ENCODE data around the gene CCT4.
"Not testable (repeated sequence)": the region's sequence is repeated elsewhere in the genome, so short reads cannot be mapped to it uniquely, and the experiment has no call there.

CCT4 gene

DNA sequence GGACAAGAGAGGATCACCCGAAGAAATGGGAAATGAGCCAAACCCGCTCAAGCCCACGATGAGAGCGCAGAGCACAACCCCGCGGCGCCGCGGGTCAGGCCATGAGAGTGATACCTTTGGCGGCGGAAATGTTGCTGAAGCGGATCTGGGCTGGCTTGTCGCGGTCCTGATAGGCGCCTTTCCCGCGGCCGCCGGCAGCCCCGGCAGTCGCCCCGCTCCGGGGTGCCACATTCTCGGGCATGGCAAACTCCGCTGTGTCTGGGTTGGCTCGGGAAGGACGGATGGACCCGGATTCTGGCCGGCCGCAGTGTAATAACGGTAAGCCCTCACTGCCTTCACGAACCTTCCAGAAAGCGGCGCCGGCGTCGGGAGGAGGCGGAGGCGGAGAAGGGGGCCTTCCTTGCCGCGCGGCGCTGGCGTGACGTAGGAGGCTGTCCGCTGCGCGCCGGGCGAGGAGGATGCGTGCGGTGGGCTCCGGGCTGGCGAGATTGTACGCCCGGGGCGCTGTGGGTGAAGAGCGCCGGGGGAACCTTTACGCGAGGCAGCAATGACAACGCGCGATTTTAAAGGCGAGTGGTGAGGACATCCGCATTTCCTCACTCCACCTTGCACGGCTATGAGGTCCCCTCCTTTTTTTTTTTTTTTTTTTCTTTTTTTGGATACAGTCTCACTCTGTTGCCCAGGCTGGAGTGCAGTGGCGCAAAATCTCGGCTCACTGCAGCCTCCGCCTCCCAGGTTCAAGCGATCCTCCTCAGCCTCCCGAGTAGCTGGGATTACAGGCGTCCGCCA is at the start of gene CCT4:
TSS of gene CCT4 (minus strand) at position 390 of the 789 bp plus-strand sequence. CDS start at position 241, 149 bp downstream.
- peak; percentile 96 for DNase-seq

GRCh38 chr2:61937886-61938285 is 49.4 kb upstream of the CCT4 start:
- DNase-seq: no peak

- no peak for DNase-seq
These were observed 48.6 kb upstream of the CCT4 start for GRCh38 chr2:61937098-61937497.

DNA sequence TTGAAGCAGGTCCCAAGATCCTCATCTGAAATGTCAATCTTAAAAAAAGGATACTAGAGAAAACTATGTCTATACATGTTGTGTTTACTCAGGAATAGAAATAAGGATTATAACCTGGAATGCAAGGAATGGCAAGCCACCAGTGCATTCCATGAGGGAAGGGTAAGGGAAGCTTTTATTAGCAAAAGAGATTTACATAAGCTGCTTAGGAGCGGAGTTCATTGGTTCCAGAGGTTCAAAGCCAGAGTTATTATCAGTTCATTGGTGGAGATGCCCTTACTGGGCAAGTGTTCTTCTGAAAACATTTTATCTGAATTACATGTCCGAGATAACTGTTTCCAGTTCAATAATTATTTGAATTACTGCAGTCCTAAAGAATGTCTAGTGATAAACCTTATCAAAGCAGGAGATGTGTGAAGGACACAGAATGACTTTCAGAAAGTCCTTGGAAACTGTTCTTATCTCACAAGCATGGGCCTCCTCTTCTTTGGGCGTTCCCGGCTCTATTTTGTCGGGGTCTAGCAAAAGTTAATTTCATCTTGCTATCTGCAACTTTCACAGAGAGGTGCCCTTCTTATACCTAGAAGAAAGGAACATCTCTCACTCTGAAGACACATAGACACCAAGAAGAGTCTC is 40.5 kb upstream of the CCT4 start:
- no peak for DNase-seq

DNA sequence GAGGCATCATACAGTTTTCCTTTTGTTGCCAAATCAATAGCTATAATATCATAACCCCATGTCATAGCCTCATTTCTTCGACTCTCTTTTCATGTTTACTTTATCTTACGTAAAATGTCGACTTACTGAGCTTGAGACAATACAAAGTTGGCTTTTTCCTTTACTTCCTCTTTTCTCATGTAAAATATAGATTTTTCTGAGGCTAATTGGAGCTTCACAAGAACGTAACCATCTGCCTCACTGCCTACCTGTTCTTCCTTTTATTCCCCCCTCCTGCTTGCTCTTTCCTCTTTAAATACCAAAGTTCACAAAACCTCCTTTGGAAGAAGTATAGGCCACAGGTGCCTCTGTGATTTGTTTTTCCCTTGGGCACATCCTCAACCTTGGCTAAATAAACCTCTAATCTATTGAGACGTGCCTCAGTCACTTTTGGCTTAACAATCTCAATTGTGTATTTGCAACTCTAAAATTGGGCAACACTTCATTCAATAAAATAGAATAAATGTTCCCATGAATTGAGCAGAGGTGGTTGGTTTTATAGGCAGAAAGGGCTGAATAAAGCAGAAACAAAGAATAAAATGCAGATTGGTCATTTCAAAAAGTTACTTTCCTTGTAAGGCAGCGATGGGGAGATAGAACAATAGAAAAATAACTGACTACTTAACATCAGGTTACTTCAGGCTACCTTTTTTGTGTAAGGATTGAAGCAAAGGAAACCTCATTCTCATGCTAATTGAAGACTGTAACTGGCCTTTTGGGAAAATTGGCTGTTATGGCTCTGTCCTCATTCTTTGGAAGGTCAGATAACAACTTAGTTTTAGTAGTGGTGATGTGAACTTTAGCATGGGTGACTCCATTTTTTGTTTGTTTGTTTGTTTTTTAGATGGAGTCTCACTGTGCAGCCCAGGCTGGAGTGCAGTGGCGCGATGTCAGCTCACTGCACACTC is 38.3 kb upstream of the CCT4 start:
- DNase-seq: no peak

GRCh38 chr2:61924895-61925663 is 36.6 kb upstream of the CCT4 start:
- DNase-seq: no peak

- no peak for DNase-seq
These were observed 34.3 kb upstream of the CCT4 start for GRCh38 chr2:61922714-61923113.

- DNase-seq: no peak
These were observed 32.1 kb upstream of the CCT4 start for GRCh38 chr2:61920548-61920947.

DNA sequence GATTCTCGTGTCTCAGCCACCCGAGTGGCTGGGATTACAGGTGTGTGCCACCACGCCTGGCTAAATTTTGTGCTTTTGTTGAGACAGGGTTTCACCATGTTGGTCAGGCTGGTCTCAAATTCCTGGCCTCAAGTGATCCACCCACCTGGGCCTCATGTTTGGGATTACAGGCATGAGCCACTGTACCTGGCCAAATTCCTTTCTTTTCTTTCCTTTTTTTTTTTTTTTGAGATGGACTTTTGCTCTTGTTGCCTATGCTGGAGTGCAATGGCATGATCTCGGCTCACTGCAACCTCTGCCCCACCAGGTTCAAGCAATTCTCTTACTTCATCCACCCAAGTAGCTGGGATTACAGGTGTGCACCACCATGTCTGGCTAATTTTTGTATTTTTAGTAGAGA is 26.3 kb upstream of the CCT4 start:
- DNase-seq: not testable (repeated sequence)

GRCh38 chr2:61911510-61911909 is 23.1 kb upstream of the CCT4 start:
- DNase-seq: no peak

- DNase-seq: no peak
These were observed 22.1 kb upstream of the CCT4 start for GRCh38 chr2:61910603-61911002.

GRCh38 chr2:61909116-61909515 is 20.7 kb upstream of the CCT4 start:
- no peak for DNase-seq

GRCh38 chr2:61906186-61906470 is 17.7 kb upstream of the CCT4 start:
- no peak for DNase-seq

GRCh38 chr2:61905372-61906185 is 17.1 kb upstream of the CCT4 start, which contains the start of gene COMMD1:
TSS of gene COMMD1 (plus strand) at chr2:61905674. CDS start at chr2:61905679, 5 bp downstream.
- peak; percentile 89 for DNase-seq

- DNase-seq: no peak
These were observed 11.8 kb upstream of the CCT4 start for GRCh38 chr2:61900281-61900680.

- no peak for DNase-seq
These were observed 10.4 kb upstream of the CCT4 start for GRCh38 chr2:61898810-61899209.

- DNase-seq: peak; percentile 48
These were observed 664 bp downstream of the CCT4 start for GRCh38 chr2:61887717-61888266.

DNA sequence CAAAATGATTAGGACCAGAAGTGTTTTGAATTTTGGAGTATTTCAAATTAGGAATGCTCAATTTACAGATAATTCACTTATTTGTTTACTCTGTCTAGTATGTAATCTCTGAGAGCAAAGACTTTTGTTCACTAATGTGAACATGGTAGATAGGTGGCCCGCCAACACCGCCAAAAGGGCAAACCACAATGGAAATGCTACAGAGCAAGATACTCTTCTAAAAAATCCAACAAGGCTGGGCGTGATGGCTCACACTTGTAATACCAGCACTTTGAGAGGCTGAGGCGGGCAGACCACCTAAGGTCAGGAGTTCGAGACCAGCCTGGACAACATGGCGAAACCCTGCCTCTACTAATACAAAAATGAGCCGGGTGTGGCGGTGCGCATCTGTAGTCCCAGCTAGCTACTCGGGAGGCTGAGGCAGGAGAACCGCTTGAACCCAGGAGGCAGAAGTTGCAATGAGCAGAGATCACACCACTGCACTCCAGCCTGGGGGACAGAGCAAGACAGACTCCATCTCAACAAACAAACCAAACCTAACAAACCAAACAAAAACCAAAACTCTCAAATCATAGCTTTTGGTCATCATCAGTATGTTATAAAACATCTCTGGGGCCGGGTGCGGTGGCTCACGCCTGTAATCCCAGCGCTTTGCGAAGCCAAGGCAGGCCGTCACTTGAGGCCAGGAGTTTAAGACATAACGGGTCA is 2.4 kb downstream of the CCT4 start:
- no peak for DNase-seq

GRCh38 chr2:61882850-61883249 is 5.6 kb downstream of the CCT4 start:
- DNase-seq: no peak

GRCh38 chr2:61879351-61879750 is 9.1 kb downstream of the CCT4 start:
- DNase-seq: not testable (repeated sequence)

DNA sequence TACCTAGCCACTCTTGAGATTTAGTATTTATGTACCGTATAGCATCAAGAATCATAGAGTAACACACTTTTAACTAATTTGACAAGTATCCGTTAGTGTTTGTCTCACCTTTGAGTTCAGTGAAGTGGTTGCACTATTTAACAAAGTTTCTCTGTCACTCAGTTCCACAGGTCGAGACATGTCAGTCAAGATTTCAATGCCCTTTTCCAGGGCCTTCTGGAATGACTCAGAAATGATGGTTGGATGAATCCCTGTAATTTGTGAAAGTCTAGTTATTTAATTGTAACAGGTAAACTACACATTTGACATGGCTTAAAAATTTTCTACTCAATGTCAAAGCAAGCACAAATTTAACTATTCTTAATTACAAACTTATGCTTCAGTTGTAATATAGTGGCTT is 9.7 kb downstream of the CCT4 start:
- DNase-seq: no peak
